ENCODE measurements around the gene TESK2. TPM values are rescaled to one million over a fixed set of nuclear protein-coding genes. Genes with fewer than 3 reads are reported as not detected.

TESK2 gene
- total and polyA plus RNA-seq, 4 donors = 1.8 to 8.7 (median 3.6) TPM

DNA sequence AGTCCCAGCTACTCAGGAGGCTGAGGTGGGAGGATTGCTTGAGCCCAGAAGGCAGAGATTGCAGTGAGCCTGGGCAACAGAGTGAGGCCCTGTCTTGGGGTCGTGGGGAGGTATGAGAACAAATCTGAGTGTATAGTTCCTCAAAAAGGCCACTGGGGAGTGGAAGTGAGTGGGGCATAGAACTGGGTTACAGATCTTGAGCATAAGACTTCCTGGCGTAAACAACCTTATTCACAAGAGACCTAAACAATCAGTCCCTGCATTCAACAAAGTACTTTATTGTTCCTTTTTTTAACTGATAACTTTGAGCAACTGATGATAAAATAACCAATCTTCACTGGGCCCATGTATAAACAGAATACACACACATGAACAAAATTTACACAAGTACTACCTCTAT lies 78.1 kb downstream of the TESK2 start:
- no peak for ATAC-seq (ENCODE audit: insufficient read depth, low FRiP score)
- no peaks in the 10 kb centered on the region for H3K36me3 ChIP-seq (ENCODE audit: control insufficient read depth in 4 of 4, insufficient read depth in 4 of 4, low read length in 4 of 4)
- H3K4me3 ChIP-seq = no peak overlapping the region
- H3K27ac ChIP-seq (ENCODE audit: low read depth in 1 of 2, low read length in 1 of 2) = no peak overlapping the region
- TF ChIP-seq, protein P1, sequence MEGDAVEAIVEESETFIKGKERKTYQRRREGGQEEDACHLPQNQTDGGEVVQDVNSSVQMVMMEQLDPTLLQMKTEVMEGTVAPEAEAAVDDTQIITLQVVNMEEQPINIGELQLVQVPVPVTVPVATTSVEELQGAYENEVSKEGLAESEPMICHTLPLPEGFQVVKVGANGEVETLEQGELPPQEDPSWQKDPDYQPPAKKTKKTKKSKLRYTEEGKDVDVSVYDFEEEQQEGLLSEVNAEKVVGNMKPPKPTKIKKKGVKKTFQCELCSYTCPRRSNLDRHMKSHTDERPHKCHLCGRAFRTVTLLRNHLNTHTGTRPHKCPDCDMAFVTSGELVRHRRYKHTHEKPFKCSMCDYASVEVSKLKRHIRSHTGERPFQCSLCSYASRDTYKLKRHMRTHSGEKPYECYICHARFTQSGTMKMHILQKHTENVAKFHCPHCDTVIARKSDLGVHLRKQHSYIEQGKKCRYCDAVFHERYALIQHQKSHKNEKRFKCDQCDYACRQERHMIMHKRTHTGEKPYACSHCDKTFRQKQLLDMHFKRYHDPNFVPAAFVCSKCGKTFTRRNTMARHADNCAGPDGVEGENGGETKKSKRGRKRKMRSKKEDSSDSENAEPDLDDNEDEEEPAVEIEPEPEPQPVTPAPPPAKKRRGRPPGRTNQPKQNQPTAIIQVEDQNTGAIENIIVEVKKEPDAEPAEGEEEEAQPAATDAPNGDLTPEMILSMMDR (IDR thresholded peaks at IDR 0.05; ENCODE audit: control extremely low read depth, extremely low read depth) = no peak
- H3K9me3 ChIP-seq (ENCODE audit: control insufficient read depth in 4 of 4, insufficient read depth in 3 of 4, low read length in 3 of 4) = no peaks in the 10 kb centered on the region
- 53 to 75% methylated on average over 2 of the region's 2 CpGs for WGBS, 2 donors
- DNase-seq = no peak
- no peaks in the 10 kb centered on the region for H3K4me1 ChIP-seq (ENCODE audit: control insufficient read depth in 5 of 5, insufficient read depth in 5 of 5, low read length in 5 of 5)
- H3K9ac ChIP-seq (ENCODE audit: insufficient read depth in 1 of 2, low read length in 2 of 2) = no peak overlapping the region
- no peaks in the 10 kb centered on the region for H3K27me3 ChIP-seq (ENCODE audit: control insufficient read depth in 3 of 3, insufficient read depth in 3 of 3, low read length in 2 of 3)

DNA sequence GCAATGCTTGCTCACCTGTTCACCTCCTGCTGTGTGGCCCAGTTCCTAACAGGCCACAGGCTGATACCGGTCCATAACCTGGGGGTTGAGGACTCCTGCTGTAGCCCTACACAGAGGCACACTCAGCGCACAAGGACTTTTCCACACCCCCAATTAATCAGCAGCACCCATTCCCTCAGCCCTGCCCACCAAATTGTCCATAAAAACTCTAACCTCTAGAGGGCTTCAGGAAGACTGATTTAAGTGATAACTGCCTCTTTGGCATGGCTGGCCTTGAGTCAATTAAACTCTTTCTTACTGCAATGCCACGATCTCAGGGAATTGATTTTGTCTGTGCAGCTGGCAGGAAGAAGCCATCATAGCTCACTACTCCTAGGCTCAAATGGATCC lies 79.5 kb downstream of the TESK2 start:
- no peaks in the 10 kb centered on the region for H3K9me3 ChIP-seq (ENCODE audit: control insufficient read depth in 4 of 4, insufficient read depth in 3 of 4, low read length in 3 of 4)
- WGBS, 2 donors = 79 to 80% methylated on average over 3 of the region's 3 CpGs
- H3K4me3 ChIP-seq = no peak overlapping the region
- no peaks in the 10 kb centered on the region for H3K4me1 ChIP-seq (ENCODE audit: control insufficient read depth in 5 of 5, insufficient read depth in 5 of 5, low read length in 5 of 5)
- ATAC-seq (ENCODE audit: insufficient read depth, low FRiP score) (no peak), DNase-seq (no peak)
- no peaks in the 10 kb centered on the region for H3K27me3 ChIP-seq (ENCODE audit: control insufficient read depth in 3 of 3, insufficient read depth in 3 of 3, low read length in 2 of 3)
- TF ChIP-seq, protein P1 (IDR thresholded peaks at IDR 0.05; ENCODE audit: control extremely low read depth, extremely low read depth) = no peak
- no peaks in the 10 kb centered on the region for H3K36me3 ChIP-seq (ENCODE audit: control insufficient read depth in 4 of 4, insufficient read depth in 4 of 4, low read length in 4 of 4)
- H3K9ac ChIP-seq (ENCODE audit: insufficient read depth in 1 of 2, low read length in 2 of 2) = no peak overlapping the region
- no peak overlapping the region for H3K27ac ChIP-seq (ENCODE audit: low read depth in 1 of 2, low read length in 1 of 2)

DNA sequence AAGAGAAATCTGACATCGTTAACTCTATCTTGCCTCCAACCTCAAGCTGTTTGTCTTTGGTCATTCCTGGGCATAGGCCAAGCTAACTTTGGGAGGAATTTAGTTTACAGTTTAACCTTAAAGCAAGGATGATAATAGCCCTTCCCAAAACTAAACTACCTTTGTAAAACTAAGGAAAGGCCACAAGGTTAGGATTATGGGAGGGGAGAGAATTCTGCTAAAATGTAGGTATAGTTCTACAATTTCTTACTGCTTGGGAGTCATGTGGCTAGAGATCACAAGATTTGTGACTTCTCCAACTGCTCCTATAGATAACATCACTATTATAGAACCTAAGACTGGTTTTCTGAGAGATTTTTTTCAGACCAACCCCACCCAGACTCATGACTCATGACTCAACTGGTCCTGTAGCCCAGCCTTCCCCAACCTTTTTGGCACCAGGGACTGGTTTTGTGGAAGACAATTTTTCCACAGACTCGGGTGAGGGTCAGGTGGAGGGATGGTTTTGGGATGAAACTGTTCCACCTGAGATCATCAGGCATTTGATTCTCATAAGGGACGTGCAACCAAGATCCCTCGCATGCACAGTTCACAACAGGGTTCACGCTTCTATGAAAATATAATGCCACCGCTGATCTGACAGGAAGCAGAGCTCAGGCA lies 80.0 kb downstream of the TESK2 start:
- 88 to 94% methylated on average over 6 of the region's 6 CpGs for WGBS, 2 donors
- Histone ChIP-seq H3K36me3 (ENCODE audit: control insufficient read depth in 4 of 4, insufficient read depth in 4 of 4, low read length in 4 of 4) (no peaks in the 10 kb centered on the region), H3K9ac (ENCODE audit: insufficient read depth in 1 of 2, low read length in 2 of 2) (no peak overlapping the region), H3K4me1 (ENCODE audit: control insufficient read depth in 5 of 5, insufficient read depth in 5 of 5, low read length in 5 of 5) (no peaks in the 10 kb centered on the region), H3K27me3 (ENCODE audit: control insufficient read depth in 3 of 3, insufficient read depth in 3 of 3, low read length in 2 of 3) (no peaks in the 10 kb centered on the region), H3K27ac (ENCODE audit: low read depth in 1 of 2, low read length in 1 of 2) (no peak overlapping the region), H3K4me3 (no peak overlapping the region), H3K9me3 (ENCODE audit: control insufficient read depth in 4 of 4, insufficient read depth in 3 of 4, low read length in 3 of 4) (no peaks in the 10 kb centered on the region)
- DNase-seq (no peak), ATAC-seq (ENCODE audit: insufficient read depth, low FRiP score) (no peak)
- TF ChIP-seq, protein P1 (IDR thresholded peaks at IDR 0.05; ENCODE audit: control extremely low read depth, extremely low read depth) = no peak

DNA sequence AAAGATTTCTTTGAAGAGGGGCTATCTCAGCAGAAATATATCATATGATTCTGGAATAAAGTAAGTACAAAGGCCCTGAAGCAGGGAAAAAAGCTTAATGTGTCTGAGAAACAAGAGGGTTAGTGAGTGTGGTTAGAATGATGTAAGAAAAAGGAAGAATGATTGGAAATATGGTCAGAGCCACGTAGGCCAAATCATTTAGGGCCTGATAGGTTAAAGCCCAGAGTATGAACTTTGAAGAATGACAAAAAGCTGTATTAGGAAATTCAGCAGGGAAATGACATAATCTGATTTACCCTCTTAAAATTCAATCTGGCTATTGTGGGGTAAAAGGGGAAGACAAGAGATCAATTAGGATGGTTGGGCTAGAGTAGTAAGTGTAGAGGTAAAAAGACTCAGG lies 81.7 kb downstream of the TESK2 start:
- Histone ChIP-seq H3K9ac (ENCODE audit: insufficient read depth in 1 of 2, low read length in 2 of 2) (no peak overlapping the region), H3K27ac (ENCODE audit: low read depth in 1 of 2, low read length in 1 of 2) (no peak overlapping the region), H3K27me3 (ENCODE audit: control insufficient read depth in 3 of 3, insufficient read depth in 3 of 3, low read length in 2 of 3) (no peaks in the 10 kb centered on the region), H3K9me3 (ENCODE audit: control insufficient read depth in 4 of 4, insufficient read depth in 3 of 4, low read length in 3 of 4) (no peaks in the 10 kb centered on the region), H3K4me3 (no peak overlapping the region), H3K36me3 (ENCODE audit: control insufficient read depth in 4 of 4, insufficient read depth in 4 of 4, low read length in 4 of 4) (no peaks in the 10 kb centered on the region), H3K4me1 (ENCODE audit: control insufficient read depth in 5 of 5, insufficient read depth in 5 of 5, low read length in 5 of 5) (no peaks in the 10 kb centered on the region)
- TF ChIP-seq, protein P1 (IDR thresholded peaks at IDR 0.05; ENCODE audit: control extremely low read depth, extremely low read depth) = no peak
- ATAC-seq (ENCODE audit: insufficient read depth, low FRiP score) (no peak), DNase-seq (no peak)
- 45 to 63% methylated on average over 1 of the region's 1 CpG for WGBS, 2 donors

Data from lung (tissue), 12 donors.